ENCODE data around the gene QSOX2.

QSOX2 gene

GRCh38 chr9:136191099-136191959 is 54.3 kb downstream of the QSOX2 start:
- Histone ChIP-seq H3K27me3 (ENCODE audit: insufficient read depth, poor library complexity, severe bottlenecking) (peaks cover 64% of the 10 kb centered on the region), H3K4me3 (ENCODE audit: severe bottlenecking) (no peak overlapping the region), H3K4me1 (ENCODE audit: insufficient read depth, poor library complexity, severe bottlenecking) (no peaks in the 10 kb centered on the region)

GRCh38 chr9:136190656-136191055 is 55.0 kb downstream of the QSOX2 start:
- no peak overlapping the region for H3K27ac ChIP-seq (ENCODE audit: poor library complexity, severe bottlenecking)
- no peaks in the 10 kb centered on the region for H3K36me3 ChIP-seq (ENCODE audit: low read depth)
- H3K27me3 ChIP-seq (ENCODE audit: insufficient read depth, poor library complexity, severe bottlenecking) = peaks cover 61% of the 10 kb centered on the region
- H3K9me3 ChIP-seq (ENCODE audit: severe bottlenecking) = no peaks in the 10 kb centered on the region
- no peak overlapping the region for H3K4me3 ChIP-seq (ENCODE audit: severe bottlenecking)
- DNase-seq (ENCODE audit: low spot score) (no peak), ATAC-seq (ENCODE audit: low read depth) (no peak; the same call in 2 of the 3 replicates)
- no peak for TF ChIP-seq CTCF (IDR thresholded peaks at IDR 0.05; ENCODE audit: poor library complexity, severe bottlenecking)
- H3K4me1 ChIP-seq (ENCODE audit: insufficient read depth, poor library complexity, severe bottlenecking) = no peaks in the 10 kb centered on the region

More at GRCh38 chr9:136191099-136191959, 54.3 kb downstream of the QSOX2 start:
- no peaks in the 10 kb centered on the region for H3K9me3 ChIP-seq (ENCODE audit: severe bottlenecking)
- no peaks in the 10 kb centered on the region for H3K36me3 ChIP-seq (ENCODE audit: low read depth)
- no peak overlapping the region for H3K27ac ChIP-seq (ENCODE audit: poor library complexity, severe bottlenecking)
- TF ChIP-seq CTCF (IDR thresholded peaks at IDR 0.05; ENCODE audit: poor library complexity, severe bottlenecking) = no peak
- ATAC-seq (ENCODE audit: low read depth) = no peak
- DNase-seq (ENCODE audit: low spot score) = no peak

GRCh38 chr9:136190237-136190601 is 55.4 kb downstream of the QSOX2 start:
- DNase-seq (ENCODE audit: low spot score) (no peak), ATAC-seq (ENCODE audit: low read depth) (no peak)
- H3K27ac ChIP-seq (ENCODE audit: poor library complexity, severe bottlenecking) = no peak overlapping the region
- H3K4me1 ChIP-seq (ENCODE audit: insufficient read depth, poor library complexity, severe bottlenecking) = no peaks in the 10 kb centered on the region
- H3K36me3 ChIP-seq (ENCODE audit: low read depth) = no peaks in the 10 kb centered on the region
- peaks cover 61% of the 10 kb centered on the region for H3K27me3 ChIP-seq (ENCODE audit: insufficient read depth, poor library complexity, severe bottlenecking)
- no peak for TF ChIP-seq CTCF (IDR thresholded peaks at IDR 0.05; ENCODE audit: poor library complexity, severe bottlenecking)
- no peaks in the 10 kb centered on the region for H3K9me3 ChIP-seq (ENCODE audit: severe bottlenecking)
- no peak overlapping the region for H3K4me3 ChIP-seq (ENCODE audit: severe bottlenecking)

- no peak overlapping the region for H3K4me3 ChIP-seq (ENCODE audit: severe bottlenecking)
- H3K36me3 ChIP-seq (ENCODE audit: low read depth) = no peaks in the 10 kb centered on the region
- no peak overlapping the region for H3K27ac ChIP-seq (ENCODE audit: poor library complexity, severe bottlenecking)
- ATAC-seq (ENCODE audit: low read depth) (no peak), DNase-seq (ENCODE audit: low spot score) (no peak)
- no peaks in the 10 kb centered on the region for H3K4me1 ChIP-seq (ENCODE audit: insufficient read depth, poor library complexity, severe bottlenecking)
- peaks cover 60% of the 10 kb centered on the region for H3K27me3 ChIP-seq (ENCODE audit: insufficient read depth, poor library complexity, severe bottlenecking)
- no peak for TF ChIP-seq CTCF (IDR thresholded peaks at IDR 0.05; ENCODE audit: poor library complexity, severe bottlenecking)
- H3K9me3 ChIP-seq (ENCODE audit: severe bottlenecking) = no peaks in the 10 kb centered on the region
Measured at GRCh38 chr9:136189394-136190236, 56.0 kb downstream of the QSOX2 start.
